DMS53 (cell line): ENCODE measurements around the gene CHD2.
"Not testable (repeated sequence)": the region's sequence is repeated elsewhere in the genome, so short reads cannot be mapped to it uniquely, and the experiment has no call there.

Experiments used
- DNase-seq: peaks from one replicate; lab custom pipeline; 2025; lab: John Stamatoyannopoulos, UW

Gene CHD2

GRCh38 chr15:93048759-93049161 lies 148.6 kb downstream of the CHD2 start:
- DNase-seq = no peak

- DNase-seq = no peak
These were observed 149.1 kb downstream of the CHD2 start for GRCh38 chr15:93049233-93049632.

- peak; percentile 70 for DNase-seq
These were observed 149.9 kb downstream of the CHD2 start for GRCh38 chr15:93049914-93050578.

- DNase-seq = no peak
These were observed 150.5 kb downstream of the CHD2 start for GRCh38 chr15:93050648-93051047.

GRCh38 chr15:93051236-93052089 lies 151.3 kb downstream of the CHD2 start:
- no peak for DNase-seq

- DNase-seq = peak; percentile 19
These were observed 152.2 kb downstream of the CHD2 start for GRCh38 chr15:93052090-93052879.

GRCh38 chr15:93055211-93055610 lies 155.1 kb downstream of the CHD2 start:
- no peak for DNase-seq

GRCh38 chr15:93056836-93057235 lies 156.7 kb downstream of the CHD2 start:
- DNase-seq = no peak

- no peak for DNase-seq
These were observed 157.5 kb downstream of the CHD2 start for GRCh38 chr15:93057618-93058017.

GRCh38 chr15:93058128-93058527 lies 158.0 kb downstream of the CHD2 start:
- DNase-seq = no peak

- DNase-seq = no peak
These were observed 158.8 kb downstream of the CHD2 start for GRCh38 chr15:93058904-93059427.

GRCh38 chr15:93059442-93059841 lies 159.3 kb downstream of the CHD2 start:
- DNase-seq = no peak

- DNase-seq = no peak
These were observed 160.5 kb downstream of the CHD2 start for GRCh38 chr15:93060336-93061248.

- not testable (repeated sequence) for DNase-seq
These were observed 162.6 kb downstream of the CHD2 start for GRCh38 chr15:93062628-93063261.

GRCh38 chr15:93063262-93063671 lies 163.1 kb downstream of the CHD2 start:
- no peak for DNase-seq

- no peak for DNase-seq
These were observed 163.9 kb downstream of the CHD2 start for GRCh38 chr15:93063796-93064690.

GRCh38 chr15:93065641-93066045 lies 165.5 kb downstream of the CHD2 start:
- DNase-seq = no peak

GRCh38 chr15:93066224-93066681 lies 166.1 kb downstream of the CHD2 start:
- DNase-seq = no peak

- no peak for DNase-seq
These were observed 166.9 kb downstream of the CHD2 start for GRCh38 chr15:93066834-93067648.
